NCI-H82 treated with DMSO at 0.1 percent for 48 hours (cell line): Measurements from ENCODE around the gene FEZ2.

ENCODE experiments used
- DNase-seq: peaks from one replicate; lab custom pipeline; 2025; ENCODE audit not compliant: unreplicated experiment; lab: John Stamatoyannopoulos, UW

The FEZ2 gene

DNA sequence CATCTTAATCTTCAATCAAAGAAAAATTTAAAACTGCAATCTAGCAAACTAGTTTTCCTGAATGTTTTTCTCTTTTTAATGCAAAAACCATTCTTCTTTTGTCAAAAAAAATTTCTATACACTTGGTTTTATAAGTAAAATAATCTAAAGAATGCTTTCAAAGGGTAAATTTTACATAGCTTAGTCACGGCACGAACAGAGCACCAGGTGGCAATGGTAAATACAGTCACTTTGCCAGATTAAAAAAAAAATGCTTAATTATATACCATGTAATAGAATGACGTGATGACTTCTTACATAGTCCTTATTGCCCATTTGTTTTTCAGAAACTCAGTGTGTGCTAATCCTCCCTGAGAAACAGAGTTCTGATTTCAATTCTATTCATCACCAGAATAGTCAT lies 10.4 kb downstream of the FEZ2 start:
- DNase-seq, result no peak

DNA sequence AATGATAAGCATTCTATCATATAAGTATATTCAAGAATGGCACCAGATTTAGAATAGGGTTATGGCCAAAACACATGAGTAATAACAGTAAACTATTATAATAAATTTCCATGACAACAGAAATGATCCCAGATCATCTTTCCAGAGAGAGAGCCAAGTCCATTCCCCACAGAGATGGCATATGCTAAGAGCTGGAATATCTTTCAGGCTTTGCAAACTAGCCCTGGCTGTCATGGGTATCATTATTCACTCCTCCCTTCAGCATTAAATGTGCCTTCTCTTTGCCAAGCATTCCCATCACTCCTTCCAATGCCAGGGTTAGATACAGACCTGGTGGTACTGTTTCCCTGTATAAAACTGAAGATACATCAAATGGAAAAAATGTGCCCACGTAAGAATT lies 10.9 kb downstream of the FEZ2 start:
- DNase-seq, result no peak

DNA sequence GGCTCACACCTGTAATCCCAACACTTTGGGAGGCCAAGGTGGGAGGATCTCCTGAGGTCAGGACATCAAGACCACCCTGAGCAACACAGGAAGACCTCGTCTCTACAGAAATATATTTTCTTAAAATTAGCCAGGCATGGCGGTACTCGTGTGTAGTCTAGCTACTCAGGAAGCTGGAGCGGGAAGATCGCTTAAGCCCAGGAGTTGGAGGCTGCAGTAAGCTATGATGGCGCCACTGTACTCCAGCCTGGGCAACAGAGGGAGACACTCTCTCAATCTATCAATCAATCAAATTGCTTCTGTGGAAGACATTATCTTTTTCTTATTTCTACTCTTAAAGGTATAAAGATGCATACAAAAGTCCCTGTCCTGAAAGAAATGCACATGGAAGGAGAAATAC lies 11.3 kb downstream of the FEZ2 start:
- no peak for DNase-seq

DNA sequence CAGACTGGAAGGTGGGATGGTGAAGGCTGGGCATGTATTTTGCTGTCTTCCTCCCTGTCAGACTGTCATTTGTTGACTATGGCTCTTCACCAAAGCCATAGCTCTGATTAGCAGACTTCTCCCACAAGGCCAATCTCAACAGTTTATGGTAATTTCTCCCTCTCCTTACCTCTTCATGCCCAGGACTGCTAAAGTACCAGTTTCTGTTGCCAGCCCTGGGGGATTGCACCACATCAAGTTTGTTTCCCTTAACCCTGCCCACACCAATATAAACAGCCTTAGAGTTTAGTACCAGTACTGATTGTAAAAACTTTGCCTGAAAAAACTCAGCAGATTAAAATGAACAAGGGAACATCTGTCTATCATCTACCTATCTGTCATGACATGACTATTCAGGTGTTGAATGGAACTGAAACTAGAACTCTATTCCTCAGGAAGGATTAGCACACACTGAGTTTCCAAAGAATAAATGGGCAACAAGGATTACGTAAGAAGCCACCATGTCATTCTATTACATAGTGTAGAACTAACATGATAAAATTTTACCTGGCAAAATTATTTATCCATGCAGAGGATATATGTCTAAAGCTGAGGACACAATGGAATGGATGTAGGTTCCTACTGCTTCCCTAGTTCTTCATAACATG lies 13.7 kb downstream of the FEZ2 start:
- DNase-seq, result no peak

DNA sequence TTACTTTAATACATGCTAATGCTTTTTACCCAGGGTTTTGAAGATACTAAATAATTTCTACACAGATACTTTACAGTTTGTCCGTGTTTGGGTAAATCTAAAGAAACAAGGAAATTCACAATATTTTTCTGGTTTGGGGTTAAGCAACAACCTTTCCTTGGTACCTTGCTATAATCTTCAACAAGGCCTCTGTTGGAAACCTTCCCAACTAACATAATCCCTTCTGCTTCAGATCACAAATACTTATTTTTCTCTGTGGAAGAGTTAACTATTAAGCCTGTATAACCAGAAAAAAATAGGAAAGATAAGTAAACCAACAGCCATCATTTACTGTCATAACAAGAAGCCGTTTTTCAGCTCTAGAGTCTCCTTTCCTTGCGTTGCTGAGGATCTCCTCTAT lies 15.0 kb downstream of the FEZ2 start:
- DNase-seq, result no peak

DNA sequence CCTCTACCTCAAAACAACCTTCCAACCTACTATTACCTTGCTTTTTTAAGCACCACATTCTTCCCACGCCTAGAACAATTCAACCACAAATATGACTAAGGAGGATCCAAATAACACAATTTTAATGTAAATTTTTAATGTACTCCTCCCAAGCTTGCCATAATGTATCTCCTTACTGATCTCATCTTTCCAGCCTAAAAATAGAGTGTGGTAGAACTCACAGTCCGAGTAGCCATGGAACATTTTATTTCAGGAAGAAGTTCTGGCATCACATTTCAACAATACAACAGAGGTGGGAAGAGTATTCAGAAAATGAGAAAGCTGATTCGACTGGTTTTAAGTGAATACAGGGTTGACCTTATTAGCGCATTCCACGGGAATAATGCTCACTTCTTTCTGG lies 15.4 kb downstream of the FEZ2 start:
- no peak for DNase-seq

DNA sequence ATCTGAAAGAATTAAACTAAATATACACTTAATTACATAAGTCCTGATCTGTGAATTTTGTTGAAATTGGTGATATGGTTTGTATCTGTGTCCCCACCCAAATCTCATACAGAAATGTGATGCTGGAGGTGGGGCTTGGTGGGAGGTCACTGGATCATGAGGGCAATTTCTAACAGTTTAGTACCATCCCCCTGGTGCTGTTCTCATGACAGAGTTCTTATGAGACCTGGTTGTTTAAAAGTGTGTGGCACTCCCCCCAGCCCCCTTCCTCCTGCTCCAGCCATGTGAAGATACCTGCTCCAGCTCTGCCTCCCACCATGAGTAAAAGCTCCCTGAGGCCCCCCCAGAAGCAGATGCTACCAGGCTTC lies 18.7 kb downstream of the FEZ2 start:
- DNase-seq, result no peak

DNA sequence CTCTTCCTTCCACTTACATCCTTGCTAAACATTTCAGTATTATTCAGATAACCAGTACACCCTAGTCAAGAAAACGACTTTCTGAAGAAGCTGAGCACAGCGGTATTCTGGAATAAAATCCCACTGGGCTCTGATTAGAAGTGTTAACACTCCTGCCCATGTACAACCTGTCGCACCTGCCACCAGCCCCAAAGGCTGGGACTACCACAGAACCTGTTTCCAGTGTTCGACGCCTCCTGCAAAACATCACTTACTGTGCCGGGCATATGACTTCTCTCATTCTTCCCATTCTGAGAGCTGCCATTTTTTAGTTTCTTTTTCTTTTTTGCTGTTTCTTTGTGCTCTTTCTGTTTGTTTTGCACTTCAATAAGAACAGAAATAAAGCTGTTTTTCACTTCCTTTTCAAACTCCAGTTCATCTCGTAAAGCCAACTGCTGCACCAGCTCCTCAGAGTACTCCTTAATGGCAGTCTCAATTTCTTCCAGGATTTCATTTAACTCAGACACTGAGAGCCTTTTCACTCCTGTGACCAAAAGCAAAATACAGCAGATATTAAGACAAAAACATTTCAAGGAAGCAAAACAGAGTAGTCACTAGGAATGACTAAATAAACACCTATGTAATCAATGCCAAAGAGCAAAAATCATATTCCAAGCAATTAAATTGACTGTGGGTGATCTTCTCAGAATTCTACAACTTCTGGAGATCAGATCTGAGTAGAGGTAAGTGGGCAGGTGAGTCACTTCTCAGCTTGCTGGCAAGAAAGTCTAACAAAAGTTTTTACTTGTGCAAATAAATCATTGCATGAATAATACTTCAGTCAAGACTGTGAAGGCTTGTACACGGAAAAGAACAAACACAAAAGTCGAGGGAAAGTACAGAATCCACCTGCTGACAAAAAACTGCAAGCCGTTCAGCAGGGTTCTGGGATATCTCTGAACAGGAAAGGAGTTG lies 19.3 kb downstream of the FEZ2 start:
- no peak for DNase-seq

DNA sequence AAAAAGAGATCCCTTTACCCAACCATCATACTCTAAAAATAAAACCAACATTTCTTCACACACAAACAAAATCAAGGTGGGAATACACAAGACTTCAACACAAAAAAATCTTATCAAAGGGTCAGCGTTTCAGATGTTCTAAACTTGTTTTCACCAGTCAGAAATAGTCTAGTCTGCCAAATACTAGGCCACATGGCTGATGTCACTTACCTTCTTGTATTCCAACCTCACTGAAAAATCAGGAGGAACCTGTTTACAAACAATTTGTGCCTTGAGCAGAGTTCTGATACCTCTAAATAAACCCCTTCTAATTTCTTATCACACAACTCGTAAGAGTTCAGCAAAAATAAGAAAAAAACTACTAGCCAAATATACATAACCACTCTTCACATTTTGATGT lies 20.1 kb downstream of the FEZ2 start:
- DNase-seq, result no peak

DNA sequence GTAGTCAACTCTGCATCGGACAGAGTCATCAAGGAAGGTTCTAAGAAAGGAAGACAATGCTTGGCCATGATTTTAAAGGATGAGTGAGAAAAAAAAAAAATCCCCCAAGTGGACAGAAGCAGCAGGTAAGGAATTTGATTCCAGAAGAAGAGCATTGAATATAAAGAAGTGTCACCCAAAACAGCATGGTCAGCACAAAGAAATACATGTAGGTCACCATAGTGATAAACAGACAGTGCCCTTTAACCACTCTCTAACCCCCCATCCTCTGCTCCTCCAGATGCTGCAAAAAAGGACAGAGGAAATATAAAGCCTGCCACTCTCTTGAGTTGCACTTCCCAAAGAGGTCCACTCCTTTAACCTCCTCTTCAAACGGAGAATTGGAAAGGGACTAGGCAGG lies 23.4 kb downstream of the FEZ2 start:
- DNase-seq, result no peak

DNA sequence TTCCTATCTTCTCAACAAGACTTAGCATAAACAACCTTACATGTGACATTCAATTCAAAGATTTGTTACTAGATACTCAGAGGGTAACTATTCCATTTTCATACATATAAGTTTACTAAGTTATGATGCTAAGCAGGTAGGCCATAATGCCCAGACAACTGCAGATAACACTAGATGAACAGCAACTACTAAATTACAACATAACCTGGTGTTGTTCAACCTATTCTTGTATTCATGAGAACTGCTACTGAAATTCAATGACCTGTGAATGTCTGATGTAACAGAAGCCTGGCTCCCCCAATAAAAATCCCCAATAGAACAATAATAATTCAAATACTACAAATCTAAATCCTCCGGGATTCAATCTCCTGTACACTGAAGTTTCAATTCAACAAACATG lies 24.8 kb downstream of the FEZ2 start:
- no peak for DNase-seq

DNA sequence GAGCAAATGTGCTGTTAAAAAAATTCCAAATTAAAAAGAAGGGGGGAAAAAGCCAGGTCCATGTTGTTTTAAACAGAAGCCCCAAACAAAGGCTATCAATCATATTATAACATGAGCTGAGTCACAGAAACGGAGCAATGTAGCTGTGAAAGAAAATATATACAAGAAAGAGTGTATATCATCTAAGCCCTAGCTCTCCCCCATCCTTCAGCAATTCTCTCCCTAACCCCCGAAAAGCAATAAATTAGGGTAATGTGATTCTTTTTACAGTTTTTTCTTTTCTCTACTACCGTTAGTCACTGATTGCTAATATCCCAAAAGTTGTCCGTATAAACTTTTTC lies 25.3 kb downstream of the FEZ2 start:
- no peak for DNase-seq

DNA sequence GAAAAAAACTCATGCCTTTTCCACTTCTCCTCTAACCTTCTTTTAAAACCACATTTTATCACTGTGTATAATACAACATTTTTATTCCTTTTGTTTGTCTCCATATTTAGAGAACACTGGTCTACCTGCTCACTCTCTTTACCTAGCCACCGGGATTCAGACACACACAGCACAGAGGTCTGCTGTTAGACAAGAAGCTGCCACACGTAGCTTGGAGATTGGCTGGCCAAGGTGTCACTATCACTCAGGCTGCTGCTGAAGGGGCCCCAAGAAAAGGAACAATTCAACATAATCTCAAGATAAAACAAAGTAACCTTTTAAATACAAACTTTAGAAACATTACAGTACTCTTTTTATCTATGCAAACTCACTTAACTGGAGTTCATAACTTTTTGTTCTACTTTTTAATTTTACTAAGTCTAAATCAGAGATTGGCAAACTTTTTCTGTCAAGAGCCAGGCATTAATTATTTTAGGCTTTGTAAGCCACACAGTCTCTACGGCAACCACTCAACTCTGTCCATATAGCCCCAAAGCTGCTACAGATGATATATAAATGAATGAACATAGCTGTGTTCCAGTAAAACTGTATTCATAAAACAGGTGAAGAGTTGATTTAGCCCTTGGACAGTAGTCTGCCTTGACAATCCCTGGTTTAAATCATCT lies 25.8 kb downstream of the FEZ2 start:
- DNase-seq, result no peak

DNA sequence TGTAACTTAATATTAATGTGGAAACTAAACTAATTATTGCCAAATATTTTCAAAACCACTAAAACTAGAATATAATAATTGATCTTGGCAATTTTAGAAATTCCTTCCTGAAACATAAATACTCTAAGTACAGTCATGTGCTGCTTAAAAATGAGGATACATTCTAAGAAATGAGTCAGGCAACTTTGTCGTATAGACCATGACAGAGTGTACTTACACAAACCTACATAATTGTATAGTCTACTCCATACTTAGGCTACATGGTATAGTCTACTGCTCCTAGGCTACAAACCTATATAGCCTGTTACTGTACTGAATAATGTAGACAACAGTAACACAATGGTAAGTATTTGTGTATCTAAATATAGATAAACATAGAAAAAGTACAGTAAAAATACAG lies 27.6 kb downstream of the FEZ2 start:
- no peak for DNase-seq

DNA sequence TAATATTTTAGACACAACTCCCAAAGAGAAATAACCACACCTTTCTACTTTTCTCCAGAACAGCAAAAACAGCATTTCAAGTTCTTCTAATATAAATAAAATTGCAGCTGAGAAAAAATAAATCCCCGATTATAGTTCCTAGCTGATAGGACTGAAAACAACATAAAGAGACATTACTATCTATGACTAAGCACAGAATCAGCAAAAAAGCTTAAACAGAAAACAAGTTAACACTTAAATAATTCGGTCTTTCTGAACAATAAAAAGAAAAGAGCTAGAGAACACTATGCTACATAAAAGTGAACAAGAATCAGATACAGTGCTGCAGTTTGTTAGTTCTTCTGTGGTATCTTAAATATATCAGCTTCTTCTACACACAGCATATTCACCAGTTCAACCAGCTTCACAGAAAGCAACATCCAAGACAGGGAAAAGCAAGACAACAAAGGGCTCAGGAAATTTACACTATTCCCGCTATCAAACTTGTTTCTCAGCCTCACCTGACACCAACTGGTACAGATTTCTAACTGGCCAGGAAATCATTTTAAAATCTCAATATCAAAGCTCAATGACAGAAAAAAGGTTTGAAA lies 28.6 kb downstream of the FEZ2 start:
- DNase-seq, result no peak

DNA sequence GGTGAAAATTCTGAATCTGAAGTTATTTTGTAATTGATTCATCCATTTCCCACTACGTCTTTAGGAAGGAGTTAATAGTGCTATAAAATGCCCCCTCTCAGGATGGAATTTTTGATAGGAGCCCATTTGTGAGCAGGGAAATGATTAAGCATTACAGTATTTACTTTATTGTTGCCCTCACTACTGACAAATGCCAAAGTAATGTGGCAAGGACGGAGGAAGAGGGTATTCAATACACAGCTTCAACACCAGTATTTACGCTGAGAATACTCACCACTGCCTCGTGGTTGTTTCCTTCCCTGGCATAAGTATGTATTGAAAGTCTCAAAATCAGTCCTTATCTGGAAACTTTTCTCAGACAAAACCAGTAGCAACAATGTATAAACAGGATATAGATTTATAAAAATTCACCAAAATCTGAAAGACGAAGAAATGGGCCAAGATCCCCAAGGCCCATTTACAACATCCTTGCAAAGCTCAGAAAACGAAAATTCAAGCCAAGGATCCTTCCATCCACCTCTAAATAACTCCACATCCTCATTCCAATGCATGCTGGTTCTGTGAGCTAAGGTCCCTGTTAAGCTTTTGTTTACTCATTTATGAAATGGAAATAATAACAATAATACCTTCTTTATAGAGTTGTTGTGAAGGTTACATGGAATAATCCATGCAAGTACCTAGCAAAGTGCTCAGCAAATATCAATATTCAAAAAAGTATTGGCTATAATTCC lies 29.3 kb downstream of the FEZ2 start:
- no peak for DNase-seq

DNA sequence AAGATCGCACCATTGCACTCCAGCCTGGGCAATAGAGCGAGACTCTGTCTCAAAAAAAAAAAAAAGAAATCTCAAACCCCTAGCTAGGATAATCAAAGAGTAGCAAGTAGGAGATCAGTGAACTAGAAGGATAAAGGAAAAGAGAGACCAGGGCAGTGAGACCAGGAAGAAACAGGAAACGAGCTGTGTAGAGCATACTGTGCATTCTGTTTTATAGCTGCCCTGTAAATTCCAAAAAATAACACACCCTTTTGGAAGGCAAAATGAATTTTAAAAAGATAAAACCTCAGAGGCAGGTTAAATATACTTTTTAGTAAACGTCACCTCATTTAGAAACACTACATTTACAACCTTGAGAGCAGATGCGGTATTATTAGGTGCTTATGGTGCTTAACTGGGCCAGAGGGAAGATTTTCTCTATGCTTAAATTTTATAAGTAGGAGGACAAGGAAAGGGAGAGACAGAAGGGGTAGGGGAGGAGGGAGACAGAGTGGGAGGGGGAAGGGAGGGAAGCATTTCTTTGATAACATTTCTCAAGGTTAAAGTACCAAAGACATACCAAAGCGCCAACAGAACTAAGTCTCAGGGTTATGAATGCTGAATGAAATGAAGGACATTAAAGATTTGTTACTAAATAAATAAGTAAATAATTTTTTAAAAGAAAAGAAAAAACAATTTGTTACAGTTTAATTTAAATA lies 30.1 kb downstream of the FEZ2 start:
- no peak for DNase-seq

DNA sequence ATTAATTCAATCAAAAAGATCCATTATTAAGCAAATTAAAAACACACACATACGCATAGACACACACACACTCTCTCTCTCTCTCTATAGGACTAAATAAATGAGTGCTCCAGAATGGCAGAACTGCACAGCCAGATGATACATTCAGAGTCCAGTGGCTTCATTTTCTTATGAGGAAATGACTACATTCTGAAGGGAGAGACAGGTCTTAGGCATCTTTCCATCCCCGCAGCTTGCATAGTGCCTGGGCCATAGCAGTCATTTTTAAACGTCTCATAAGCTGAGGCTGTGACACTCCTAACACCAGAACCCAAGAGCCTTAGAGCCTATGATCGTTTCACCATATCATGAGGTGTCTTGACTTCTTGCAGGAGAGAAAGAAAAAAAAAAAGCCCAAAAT lies 31.1 kb downstream of the FEZ2 start:
- DNase-seq, result no peak

DNA sequence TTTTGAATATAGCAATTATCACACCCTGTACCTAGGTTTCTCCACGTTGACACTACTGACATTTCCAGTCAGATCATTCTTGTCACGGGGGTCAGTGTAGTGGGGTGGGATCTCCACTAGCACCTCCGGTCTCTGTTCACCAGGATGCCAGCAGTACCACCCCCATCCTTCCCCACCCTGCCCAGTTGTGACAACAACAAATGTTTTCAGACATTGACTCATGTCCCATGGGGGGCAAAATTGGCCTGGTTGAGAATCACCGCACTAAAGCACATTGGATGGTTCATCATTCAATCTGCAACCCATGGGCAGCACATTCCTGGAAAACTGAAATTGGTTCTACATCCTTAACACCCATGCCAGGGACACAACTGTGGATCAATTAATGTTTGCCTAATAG lies 32.3 kb downstream of the FEZ2 start:
- DNase-seq, result no peak

DNA sequence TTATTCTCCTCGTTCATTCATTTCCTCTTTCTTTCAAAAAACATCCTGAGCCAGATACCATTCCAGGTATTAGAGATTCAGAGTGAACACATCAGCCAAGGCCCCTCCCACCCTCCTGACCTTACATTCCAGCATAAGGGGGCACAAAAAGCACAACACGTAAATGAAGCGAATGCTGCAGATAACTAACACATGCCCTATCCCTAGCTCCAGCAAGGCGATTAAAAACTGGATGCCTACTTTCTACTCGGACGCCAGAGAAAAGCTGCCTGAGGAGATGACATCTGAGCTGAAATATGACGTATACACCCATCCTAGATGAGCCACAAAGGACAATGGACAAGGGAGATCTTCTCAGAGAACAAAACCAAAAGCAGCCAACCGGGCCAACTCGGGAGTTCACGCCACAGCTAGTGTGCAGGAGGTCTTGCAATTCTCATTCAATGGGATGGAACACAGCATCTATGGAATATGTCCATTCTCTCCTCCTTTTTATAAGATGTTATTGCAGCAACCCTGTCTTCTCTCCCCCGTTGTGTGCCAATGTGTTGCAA lies 33.5 kb downstream of the FEZ2 start:
- DNase-seq, result no peak
